ENCODE measurements around the gene ALDH4A1.

- TF ChIP-seq KLF1 (tag; IDR thresholded peaks at IDR 0.05) (no peak), SMARCE1 (IDR thresholded peaks at IDR 0.05) (no peak), EZH2 (IDR thresholded peaks at IDR 0.05; ENCODE audit: borderline replicate concordance, low read depth, low read length) (no peak)
Measured at GRCh38 chr1:18859560-18859959, 42.8 kb downstream of the ALDH4A1 start, which contains the start of gene TAS1R2.
